HG03457 (cell line): Measurements from ENCODE around the gene MICA.
"Not testable (repeated sequence)": the region's sequence is repeated elsewhere in the genome, so short reads cannot be mapped to it uniquely, and the experiment has no call there.

Experiments used
- ATAC-seq: cut with Tn5 transposase; IDR thresholded peaks from one replicate; pipeline ENCODE4 v1.9.1; 2021; ENCODE audit warnings: moderate number of reproducible peaks; ENCODE audit not compliant: unreplicated experiment

MICA gene

DNA sequence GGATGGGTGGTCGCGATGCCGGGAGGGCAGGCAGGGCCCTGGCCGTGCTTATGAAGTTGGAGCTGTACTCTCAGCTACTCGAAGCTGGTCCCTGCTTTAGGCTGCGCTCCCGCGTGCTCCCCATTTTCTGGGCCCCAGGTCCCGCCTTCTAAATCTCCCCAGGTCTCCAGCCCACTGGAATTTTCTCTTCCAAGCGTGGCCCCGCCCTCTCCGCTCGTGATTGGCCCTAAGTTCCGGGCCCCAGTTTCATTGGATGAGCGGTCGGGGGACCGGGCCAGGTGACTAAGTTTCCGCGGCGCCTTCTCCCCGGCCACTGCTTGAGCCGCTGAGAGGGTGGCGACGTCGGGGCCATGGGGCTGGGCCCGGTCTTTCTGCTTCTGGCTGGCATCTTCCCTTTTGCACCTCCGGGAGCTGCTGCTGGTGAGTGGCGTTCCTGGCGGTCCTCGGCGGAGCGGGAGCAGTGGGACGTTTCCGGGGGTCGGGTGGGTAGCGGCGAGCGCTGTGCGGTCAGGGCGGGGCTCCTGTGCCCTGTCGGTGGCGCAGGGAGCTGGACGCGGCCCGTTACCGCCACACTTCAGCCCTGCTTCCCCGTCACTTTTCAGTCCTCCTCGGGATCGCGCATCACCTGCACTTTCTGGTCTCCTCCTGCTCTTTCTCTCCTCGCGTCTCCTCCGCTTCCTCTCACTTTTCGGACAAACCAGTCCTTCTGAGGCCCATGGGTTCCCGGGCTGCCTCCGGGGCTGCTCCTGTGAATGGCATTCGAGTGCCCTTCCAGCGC, at the start of gene MICA:
MICA (plus strand) TSS at position 313 of the 778 bp plus-strand sequence; CDS start at position 351, 38 bp downstream.
- no peak for ATAC-seq

DNA sequence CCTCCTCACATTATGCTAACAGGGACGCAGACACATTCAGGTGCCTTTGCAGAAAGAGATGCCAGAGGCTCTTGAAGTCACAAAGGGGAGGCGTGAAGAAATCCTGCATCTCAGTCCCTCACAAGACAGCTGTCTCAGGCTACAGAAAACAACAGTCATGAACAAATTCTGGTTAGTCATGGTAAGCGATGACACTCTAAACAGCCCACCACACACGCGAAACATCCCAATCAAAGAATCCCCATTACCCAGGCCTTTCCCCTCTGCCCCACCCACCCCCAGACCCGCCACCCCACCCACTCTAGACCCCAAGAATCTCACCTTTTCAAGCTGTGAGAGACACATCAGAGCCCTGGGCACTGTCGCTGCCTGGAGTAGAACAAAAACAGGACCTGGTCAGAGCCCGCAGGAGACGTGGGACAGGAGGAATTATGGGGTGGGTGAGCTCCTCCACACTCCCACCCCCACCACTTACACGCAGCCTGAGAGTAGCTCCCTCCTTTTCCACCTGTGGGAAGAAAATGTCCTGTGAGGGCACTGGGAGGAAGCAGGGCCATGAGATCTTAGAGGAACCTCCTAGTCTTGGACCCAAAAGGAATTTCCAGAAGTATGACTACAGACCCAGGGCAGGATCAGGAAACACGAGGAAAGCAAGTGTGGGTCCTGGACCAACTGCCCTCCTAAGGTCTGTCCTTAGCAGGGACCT, 49.1 kb upstream of the MICA start:
- ATAC-seq: no peak

DNA sequence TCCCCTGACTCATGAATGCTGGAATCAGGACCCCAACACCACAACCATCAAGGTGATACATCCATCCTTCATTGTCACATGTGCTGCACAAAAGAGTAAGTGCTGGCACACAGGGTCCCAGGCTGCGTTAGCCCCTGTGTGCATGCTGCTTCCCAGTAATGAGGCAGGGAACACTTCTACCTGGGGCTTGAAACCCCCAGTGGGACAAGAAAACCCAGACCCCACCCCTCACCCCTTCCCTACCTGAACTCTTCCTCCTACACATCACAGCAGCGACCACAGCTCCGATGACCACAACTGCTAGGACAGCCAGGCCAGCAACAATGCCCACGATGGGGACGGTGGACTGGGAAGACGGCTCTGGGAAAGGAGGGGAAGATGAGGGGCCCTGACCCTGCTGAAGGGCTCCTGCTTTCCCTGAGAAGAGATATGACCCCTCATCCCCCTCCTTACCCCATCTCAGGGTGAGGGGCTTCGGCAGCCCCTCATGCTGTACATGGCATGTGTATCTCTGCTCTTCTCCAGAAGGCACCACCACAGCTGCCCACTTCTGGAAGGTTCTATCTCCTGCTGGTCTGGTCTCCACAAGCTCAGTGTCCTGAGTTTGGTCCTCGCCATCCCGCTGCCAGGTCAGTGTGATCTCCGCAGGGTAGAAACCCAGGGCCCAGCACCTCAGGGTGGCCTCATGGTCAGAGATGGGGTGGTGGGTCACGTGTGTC, 48.4 kb upstream of the MICA start:
- no peak for ATAC-seq

DNA sequence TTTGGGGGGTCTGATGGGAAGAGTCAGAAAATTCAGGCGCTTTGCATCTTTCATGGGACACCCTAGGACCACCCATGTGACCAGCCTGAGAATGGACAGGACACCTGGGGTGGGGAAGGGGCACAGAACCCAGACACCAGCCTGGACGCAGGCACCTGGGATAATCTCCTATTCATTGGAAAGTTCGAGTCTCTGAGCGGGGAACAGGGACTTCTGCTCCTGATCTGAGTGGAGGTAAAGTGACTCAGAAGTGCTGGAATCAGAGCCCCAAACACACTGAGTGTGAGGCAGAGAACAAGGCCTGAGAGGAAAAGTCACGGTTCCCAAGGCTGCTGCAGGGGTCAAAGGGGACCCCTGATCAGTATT, 47.8 kb upstream of the MICA start:
- ATAC-seq: no peak

DNA sequence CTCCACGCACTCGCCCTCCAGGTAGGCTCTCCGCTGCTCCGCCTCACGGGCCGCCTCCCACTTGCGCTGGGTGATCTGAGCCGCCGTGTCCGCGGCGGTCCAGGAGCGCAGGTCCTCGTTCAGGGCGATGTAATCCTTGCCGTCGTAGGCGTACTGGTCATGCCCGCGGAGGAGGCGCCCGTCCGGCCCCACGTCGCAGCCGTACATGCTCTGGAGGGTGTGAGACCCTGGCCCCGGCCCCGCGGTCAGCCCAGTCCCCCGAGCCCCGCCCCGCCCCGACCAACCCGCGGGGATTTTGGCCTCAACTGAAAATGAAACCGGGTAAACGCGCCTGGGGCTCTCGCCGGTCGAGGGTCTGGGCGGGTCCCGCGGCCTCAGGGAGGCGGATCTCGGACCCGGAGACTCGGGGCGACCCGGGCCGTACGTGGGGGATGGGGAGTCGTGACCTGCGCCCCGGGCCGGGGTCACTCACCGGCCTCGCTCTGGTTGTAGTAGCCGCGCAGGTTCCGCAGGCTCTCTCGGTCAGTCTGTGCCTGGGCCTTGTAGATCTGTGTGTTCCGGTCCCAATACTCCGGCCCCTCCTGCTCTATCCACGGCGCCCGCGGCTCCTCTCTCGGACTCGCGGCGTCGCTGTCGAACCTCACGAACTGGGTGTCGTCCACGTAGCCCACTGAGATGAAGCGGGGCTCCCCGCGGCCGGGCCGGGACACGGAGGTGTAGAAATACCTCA, 47.0 kb upstream of the MICA start:
- no peak for ATAC-seq

DNA sequence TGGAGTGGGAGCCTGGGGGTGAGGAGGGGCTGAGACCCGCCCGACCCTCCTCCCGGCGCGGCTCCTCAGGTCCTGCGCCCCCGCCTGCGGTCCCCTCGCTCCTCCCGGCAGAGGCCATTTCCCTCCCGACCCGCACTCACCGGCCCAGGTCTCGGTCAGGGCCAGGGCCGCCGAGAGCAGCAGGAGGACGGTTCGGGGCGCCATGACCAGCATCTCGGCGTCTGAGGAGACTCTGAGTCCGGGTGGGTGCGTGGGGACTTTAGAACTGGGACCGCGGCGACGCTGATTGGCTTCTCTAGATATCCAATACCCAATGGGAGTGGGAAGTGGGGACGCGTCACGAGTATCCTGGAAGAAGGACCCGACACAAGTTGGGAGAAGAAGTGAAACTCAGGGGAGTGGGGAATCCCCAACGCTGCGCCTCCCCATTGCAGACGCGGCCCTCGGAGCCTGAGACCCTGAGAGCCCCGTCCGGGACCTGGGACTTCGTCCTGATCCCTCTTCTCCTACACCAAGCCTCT, 46.4 kb upstream of the MICA start, which contains the start of gene HLA-B:
HLA-B (minus strand) TSS at position 234 of the 521 bp plus-strand sequence; CDS start at position 213, 21 bp downstream.
- ATAC-seq: peak; percentile 73

DNA sequence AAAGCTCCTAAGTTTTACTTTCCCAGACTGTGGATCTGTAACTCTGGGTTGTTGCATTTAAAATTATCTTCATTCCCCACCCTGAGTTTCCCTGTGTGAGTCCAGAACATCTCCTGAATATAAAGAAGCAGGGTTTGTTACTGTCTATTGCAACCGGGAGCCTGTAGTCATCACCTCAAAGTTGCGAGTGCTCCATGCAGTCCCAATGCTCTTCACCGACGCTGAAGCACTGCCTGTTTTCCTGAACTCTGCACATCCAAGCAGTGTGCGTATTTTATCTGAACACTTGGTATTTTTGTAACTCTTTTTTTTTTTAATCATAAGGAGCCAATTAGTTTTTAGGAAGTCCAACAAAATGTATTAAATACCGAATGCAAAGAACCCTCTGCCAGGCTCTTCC, 45.5 kb upstream of the MICA start:
- ATAC-seq: no peak

DNA sequence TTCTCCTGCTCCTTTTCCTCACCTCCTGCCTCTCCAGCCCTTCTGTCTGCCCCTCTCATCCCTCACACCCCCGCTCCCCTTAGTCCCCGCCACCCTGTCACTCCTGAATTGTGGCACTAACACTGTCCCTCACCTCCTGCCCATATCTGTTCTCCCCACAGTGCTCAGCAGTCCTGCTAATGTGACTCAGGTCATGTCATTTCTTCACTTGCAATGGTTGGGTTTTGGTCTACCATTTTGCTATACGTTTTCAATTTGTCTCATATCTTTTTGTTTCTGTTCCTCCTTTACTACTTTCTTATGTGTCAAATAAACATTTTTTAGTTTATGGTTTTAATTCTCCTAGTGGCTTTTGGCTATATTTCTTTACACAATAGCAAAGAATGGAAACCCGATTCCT, 45.1 kb upstream of the MICA start:
- ATAC-seq: no peak

DNA sequence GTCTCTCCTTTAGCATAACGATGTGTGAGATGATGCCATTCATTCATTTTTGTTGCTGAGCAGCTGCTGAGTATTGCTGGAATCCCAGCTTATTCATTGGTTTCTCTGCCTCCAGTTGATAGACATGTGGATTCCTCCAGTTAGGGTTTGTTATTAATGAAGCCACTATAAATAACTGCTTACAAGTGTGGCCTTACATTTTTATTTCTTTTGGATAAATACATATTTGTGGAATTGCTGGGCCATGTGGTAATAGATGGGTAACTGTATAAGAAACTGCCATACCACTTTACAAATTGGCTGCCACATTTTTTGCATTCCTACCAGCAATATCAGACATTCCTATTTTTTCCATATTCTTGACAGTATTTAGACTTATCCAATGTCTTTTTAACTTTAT, 43.8 kb upstream of the MICA start:
- no peak for ATAC-seq

DNA sequence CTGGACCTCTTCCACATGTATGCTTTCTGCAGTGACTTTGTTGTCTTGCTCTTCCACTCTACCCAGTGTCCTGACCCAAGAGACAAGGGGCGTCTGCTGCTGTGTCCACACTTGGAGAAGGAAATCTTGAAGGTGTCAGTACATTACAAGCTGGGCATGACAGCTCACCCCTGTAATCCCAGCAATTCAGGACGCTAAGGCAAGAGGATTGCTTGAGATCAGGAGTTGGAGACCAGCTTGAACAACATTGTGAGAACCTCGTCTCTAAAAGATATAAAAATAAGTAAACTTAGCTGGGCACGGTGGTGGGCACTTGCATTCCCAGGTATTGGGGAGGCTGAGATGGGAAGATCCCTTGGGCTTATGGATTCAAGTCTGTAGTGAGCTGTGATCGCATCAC, 40.6 kb upstream of the MICA start:
- ATAC-seq: no peak

DNA sequence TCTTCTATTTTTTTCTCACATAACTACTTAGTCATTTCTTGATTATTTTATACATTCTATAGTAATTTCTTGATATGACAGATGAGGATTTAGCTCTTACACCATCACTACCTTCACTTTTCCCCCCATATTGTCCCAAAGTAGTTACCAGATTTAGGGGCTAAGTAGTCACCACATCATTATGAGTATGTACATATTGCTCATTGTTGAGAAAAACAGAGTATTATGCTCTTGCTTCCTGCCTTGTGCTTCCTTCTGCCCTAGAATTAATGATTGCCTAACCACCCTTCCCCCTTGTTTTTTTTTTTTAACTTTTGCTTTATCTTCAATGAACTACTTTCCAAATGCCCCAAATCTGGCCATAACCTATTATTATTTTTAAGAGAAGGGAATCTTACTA, 39.6 kb upstream of the MICA start:
- no peak for ATAC-seq

DNA sequence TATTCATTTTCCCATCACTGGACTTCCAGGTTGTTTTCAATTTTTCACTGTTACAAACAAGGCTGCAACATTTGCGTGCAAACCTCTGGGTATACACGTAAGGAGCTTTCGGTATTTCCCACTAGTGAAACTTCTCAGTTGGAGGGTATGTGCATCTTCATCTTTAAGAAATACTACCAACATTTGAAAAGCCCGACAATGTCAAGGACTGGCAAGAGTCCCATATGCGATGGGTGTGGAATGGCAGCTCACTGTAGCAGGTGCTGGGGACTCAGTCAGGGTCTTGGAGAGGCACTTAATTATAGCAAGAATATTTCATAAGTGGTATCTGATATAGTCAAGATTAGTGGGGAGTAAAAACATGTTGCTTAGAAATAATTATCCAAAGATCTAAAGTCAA, 37.5 kb upstream of the MICA start:
- ATAC-seq: no peak

DNA sequence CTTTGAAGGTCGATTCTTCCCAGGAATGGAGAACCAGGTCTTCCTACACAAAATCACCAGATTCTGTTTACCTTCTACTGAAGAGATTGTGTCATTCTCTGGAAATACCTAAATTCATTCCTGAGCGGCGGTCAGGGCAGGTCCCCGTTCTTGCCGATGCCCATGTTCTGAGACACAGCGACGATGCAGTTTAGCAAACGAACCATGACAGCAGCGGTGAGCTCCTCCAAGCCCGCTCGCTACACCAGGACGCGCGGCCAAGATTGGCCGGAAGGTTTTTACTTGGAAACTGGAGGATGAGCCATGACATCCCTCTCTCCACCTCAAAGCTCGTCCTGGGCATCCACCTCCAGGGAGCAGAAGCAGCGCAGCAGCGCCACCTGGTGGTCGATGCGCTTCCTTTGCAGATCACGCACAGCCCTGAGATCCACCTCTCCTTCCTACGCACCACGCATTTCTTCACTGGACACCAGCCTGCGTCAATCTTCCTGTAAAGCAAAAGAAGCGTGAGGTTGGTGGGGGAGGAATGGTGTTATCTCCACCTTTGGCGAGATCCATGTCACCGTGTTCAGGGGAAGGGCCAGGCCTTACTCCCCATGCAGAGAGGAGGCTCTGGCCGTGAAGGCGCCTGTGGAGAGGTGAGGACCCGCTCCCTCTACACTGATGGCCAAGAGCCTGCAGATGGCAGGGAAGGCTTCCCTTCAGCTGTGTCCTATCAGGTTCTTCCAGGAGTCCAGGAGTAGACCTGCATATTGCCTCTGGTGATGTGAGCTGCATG, 36.5 kb upstream of the MICA start:
- ATAC-seq: no peak

DNA sequence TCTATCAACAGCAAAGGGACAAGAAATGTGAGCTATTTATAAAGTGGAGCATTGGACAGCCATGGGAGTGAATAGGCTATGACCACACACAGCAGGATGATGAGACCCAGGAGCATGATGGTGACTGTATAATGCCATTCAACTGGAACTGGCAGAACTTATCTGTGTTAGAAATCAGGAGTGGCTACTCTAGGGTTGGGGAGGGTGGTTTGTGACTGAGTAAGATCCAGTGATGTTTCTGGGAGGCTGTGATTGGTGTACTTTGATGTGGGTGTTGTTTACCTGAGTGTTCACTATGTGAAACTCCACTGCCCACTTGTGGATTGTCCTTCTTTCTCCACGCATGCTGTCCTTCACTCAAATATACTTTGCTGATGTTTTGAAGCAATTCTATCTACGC, 34.9 kb upstream of the MICA start:
- no peak for ATAC-seq

DNA sequence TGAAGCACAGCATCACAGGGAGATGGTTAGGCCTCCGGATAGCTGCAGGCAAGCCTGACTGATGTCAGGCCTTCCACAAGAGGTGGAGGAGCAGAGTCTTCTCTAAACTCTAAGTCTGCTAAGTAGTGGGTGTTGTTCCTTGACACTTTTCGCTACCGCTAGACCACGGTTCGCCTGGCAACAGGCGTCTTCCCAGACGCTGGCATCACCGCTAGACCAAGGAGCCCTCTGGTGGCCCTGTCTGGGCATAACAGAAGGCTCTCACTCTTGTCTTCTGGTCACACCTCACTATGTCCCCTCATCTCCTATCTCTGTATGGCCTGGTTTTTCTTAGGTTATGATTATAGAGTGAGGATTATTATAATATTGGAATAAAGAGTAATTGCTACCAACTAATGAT, 29.3 kb upstream of the MICA start:
- ATAC-seq: not testable (repeated sequence)

DNA sequence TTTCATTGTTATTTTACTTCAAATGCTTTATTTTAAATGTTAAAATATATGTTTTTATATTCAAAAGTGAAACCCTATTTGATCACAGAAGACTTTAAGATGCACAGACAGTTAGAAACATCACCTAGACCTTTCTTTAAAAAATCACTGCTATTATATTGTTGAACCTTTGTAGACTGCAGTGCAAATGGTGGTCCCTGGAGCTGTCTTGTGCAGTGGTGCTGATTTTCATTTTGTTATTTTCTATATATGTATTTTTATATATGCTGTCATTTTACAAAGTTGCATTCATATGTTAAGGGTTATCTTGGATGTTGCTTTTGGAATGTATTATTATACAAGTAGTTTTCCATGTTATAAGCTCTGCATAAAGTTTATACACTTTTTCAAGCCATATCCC, 27.7 kb upstream of the MICA start:
- no peak for ATAC-seq

DNA sequence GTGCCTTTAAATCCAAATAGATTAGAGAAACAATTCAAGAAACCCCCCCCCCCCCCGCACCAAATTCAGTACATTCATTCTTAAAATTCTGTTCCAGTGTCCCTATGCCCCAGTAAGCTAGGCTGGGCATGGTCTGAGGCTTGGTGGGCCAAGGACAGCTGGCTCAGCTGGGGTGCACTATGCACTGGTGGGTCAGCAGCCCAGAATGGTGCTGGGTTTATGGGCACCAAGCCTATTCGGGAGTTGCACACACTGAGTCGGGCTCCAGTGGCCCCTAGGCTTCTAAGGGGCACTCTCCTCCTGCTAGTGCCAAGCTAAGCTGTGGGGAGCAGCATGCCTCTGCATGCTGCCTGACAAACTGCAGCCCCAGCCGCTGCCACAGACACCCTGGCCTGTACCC, 26.4 kb upstream of the MICA start:
- no peak for ATAC-seq

DNA sequence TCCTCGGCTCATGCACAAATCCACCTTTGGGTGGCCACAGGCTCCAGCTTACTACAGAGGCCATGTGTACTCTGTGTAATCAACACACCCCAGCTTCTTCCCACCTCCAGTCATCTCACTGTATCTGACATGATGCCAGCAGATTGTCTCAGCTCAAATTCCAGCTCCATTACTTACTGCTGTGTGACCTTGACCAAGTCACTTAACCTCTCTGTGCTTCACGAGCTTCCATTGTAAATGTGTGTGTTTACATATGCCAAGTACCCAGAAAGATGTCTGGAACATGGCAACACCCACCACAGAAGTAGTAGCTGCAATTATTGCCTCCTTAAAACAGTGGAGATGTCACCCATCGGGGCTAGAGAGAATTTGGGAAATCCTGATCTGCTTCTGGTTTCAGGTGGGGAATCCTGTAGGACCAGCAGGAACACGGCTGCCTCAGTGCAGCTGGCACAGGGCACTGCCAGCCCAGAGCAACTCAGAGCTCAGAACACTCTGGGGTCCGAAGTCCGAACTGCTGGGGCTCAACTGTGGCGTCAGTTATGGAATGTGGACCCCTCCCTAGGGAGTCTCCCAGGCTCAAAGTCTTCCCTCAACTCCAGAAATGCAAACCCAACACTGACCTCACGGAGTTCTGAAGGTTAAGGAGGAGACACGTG, 25.2 kb upstream of the MICA start:
- ATAC-seq: no peak

DNA sequence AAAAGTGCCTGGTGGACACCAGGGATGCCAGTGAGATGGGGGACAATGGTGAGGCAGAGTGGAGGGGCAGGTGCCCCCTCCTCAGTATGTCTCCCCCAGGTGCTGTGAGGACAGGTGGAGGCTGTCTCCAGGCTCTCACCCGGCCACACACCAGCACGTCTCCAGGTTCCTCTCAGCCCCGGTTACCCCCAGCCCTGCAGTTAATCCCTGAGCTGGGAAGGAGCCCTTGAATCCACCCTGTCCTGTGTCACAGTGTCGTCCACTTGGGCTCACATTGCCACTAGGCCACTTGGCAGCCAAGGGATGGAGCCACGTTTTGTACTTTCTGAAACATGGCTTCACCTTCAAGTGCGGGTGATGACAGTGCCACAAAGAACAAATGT, 24.7 kb upstream of the MICA start:
- ATAC-seq: no peak

DNA sequence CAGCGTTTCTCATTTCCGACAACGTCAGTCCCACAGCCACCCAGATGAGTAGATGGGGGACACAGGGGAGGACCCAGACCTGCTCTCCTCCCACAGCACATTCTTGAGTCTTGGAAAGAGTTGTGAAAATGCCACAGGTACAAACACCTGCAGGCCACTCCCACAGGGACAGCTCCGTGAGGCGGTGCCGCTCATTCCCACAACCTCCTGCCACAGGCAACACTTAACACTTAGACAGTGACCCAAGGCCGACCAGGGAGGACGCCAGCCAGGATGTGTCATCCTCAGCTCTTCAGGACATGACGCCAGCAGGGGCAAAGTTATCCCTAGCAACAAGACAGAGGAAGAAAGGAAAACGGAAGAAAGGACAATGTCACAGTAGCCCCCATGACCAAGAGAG, 23.5 kb upstream of the MICA start:
- ATAC-seq: no peak
